HG02623 (cell line): ENCODE data around the gene SACM1L.

Experiments
- ATAC-seq: cut with Tn5 transposase; IDR thresholded peaks from one replicate; pipeline ENCODE4 v1.9.1; 2021; ENCODE audit warnings: moderate library complexity; ENCODE audit not compliant: unreplicated experiment

Gene SACM1L

GRCh38 chr3:45781841-45782240 lies 92.6 kb downstream of the SACM1L start:
- no peak for ATAC-seq

- ATAC-seq = no peak
Observed at GRCh38 chr3:45782381-45782780, 93.2 kb downstream of the SACM1L start.

- ATAC-seq = no peak
Observed at GRCh38 chr3:45783667-45784066, 94.5 kb downstream of the SACM1L start.

- ATAC-seq = no peak
Observed at GRCh38 chr3:45785605-45786150, 96.5 kb downstream of the SACM1L start.

- no peak for ATAC-seq
Observed at GRCh38 chr3:45786801-45787495, 97.8 kb downstream of the SACM1L start.

- no peak for ATAC-seq
Observed at GRCh38 chr3:45787551-45787950, 98.4 kb downstream of the SACM1L start.

- ATAC-seq = no peak
Observed at GRCh38 chr3:45789235-45789812, 100.1 kb downstream of the SACM1L start.

- ATAC-seq = no peak
Observed at GRCh38 chr3:45790596-45790995, 101.4 kb downstream of the SACM1L start.

GRCh38 chr3:45792036-45792435 lies 102.8 kb downstream of the SACM1L start:
- ATAC-seq = no peak

- no peak for ATAC-seq
Observed at GRCh38 chr3:45792516-45793172, 103.4 kb downstream of the SACM1L start.

GRCh38 chr3:45793482-45794176 lies 104.4 kb downstream of the SACM1L start:
- no peak for ATAC-seq

- no peak for ATAC-seq
Observed at GRCh38 chr3:45794177-45794560, 105.0 kb downstream of the SACM1L start.

GRCh38 chr3:45794660-45795059 lies 105.5 kb downstream of the SACM1L start:
- ATAC-seq = no peak
